NCI-H2227 treated with DMSO at 0.1 percent for 48 hours (cell line): ENCODE data around the gene LRMDA.

Source experiments
- DNase-seq: peaks from one replicate; lab custom pipeline; 2025; lab: John Stamatoyannopoulos, UW

LRMDA gene

GRCh38 chr10:76305930-76306615 lies 874.6 kb downstream of the LRMDA start:
- DNase-seq, result no peak

- DNase-seq, result no peak
Measured at GRCh38 chr10:76306856-76307255, 875.4 kb downstream of the LRMDA start.

GRCh38 chr10:76309070-76309469 lies 877.6 kb downstream of the LRMDA start:
- no peak for DNase-seq

- no peak for DNase-seq
Measured at GRCh38 chr10:76309741-76310587, 878.5 kb downstream of the LRMDA start.

GRCh38 chr10:76310588-76311080 lies 879.2 kb downstream of the LRMDA start:
- DNase-seq, result no peak

GRCh38 chr10:76311752-76312636 lies 880.6 kb downstream of the LRMDA start:
- DNase-seq, result no peak

GRCh38 chr10:76315240-76315639 lies 883.8 kb downstream of the LRMDA start:
- DNase-seq, result no peak

GRCh38 chr10:76316234-76316633 lies 884.8 kb downstream of the LRMDA start:
- no peak for DNase-seq

- no peak for DNase-seq
Measured at GRCh38 chr10:76317078-76317477, 885.7 kb downstream of the LRMDA start.

- DNase-seq, result no peak
Measured at GRCh38 chr10:76318211-76318610, 886.8 kb downstream of the LRMDA start.

- DNase-seq, result no peak
Measured at GRCh38 chr10:76319661-76320060, 888.2 kb downstream of the LRMDA start.

GRCh38 chr10:76324283-76324682 lies 892.9 kb downstream of the LRMDA start:
- DNase-seq, result no peak

GRCh38 chr10:76327441-76327840 lies 896.0 kb downstream of the LRMDA start:
- DNase-seq, result no peak

GRCh38 chr10:76328348-76328747 lies 896.9 kb downstream of the LRMDA start:
- DNase-seq, result no peak

GRCh38 chr10:76329891-76330575 lies 898.6 kb downstream of the LRMDA start:
- no peak for DNase-seq

- DNase-seq, result no peak
Measured at GRCh38 chr10:76331742-76332141, 900.3 kb downstream of the LRMDA start.

- no peak for DNase-seq
Measured at GRCh38 chr10:76333326-76333725, 901.9 kb downstream of the LRMDA start.

- no peak for DNase-seq
Measured at GRCh38 chr10:76333796-76334195, 902.4 kb downstream of the LRMDA start.

GRCh38 chr10:76334255-76334654 lies 902.8 kb downstream of the LRMDA start:
- DNase-seq, result no peak

- DNase-seq, result no peak
Measured at GRCh38 chr10:76336213-76336963, 905.0 kb downstream of the LRMDA start.

GRCh38 chr10:76337641-76338040 lies 906.2 kb downstream of the LRMDA start:
- no peak for DNase-seq
